ENCODE results near the gene NR3C2.

Gene NR3C2

DNA sequence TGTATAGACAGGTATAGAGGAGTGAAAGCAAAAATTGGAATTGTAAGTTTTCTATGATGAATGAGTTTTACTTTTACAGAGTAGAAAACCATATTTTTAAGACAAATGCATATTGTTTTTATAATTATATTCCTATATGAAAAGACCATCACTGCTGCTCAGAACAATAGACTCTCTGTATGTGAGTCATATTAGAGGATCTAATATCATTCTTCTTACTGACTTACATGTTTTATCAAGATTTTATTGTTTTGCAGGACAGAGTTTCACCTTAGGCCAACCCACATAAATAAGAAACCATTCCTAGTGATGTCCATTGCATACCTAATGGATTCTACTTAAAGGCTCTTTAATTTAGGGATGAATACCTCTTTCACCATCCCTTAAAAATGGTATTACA, 88.6 kb downstream of the NR3C2 start:
- no peak for DNase-seq (ENCODE audit: low spot score)
- TF ChIP-seq, protein P1, sequence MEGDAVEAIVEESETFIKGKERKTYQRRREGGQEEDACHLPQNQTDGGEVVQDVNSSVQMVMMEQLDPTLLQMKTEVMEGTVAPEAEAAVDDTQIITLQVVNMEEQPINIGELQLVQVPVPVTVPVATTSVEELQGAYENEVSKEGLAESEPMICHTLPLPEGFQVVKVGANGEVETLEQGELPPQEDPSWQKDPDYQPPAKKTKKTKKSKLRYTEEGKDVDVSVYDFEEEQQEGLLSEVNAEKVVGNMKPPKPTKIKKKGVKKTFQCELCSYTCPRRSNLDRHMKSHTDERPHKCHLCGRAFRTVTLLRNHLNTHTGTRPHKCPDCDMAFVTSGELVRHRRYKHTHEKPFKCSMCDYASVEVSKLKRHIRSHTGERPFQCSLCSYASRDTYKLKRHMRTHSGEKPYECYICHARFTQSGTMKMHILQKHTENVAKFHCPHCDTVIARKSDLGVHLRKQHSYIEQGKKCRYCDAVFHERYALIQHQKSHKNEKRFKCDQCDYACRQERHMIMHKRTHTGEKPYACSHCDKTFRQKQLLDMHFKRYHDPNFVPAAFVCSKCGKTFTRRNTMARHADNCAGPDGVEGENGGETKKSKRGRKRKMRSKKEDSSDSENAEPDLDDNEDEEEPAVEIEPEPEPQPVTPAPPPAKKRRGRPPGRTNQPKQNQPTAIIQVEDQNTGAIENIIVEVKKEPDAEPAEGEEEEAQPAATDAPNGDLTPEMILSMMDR (IDR thresholded peaks at IDR 0.05; ENCODE audit: poor library complexity, severe bottlenecking), result no peak
- ATAC-seq (ENCODE audit: low read depth), result no peak

DNA sequence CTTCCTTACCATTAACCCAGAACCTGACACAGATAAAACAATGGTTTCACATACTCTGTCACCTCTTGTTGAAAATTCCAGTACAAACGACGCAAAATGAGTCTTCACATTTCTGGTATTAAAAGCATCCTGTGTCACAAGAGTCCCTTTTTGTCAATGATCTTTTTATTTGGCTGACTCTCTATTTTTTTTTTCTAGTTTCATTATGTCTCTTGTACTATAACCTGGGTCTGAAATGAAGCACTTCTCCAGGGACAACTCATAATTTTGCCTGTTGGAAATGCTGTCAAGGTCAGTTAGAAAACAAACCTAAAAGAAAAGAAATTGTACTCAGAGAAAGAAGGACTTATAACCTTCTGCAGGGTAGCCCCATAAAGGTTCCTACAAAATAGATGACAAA, 93.1 kb downstream of the NR3C2 start:
- no peaks in the 10 kb centered on the region for H3K9me3 ChIP-seq (ENCODE audit: severe bottlenecking)
- no peaks in the 10 kb centered on the region for H3K4me1 ChIP-seq (ENCODE audit: insufficient read depth, poor library complexity, severe bottlenecking)
- H3K27ac ChIP-seq (ENCODE audit: poor library complexity, severe bottlenecking), result no peak overlapping the region
- H3K4me3 ChIP-seq (ENCODE audit: severe bottlenecking), result no peak overlapping the region
- no peak for ATAC-seq (ENCODE audit: low read depth)
- no peaks in the 10 kb centered on the region for H3K27me3 ChIP-seq (ENCODE audit: insufficient read depth, poor library complexity, severe bottlenecking)
- TF ChIP-seq, protein P1 (IDR thresholded peaks at IDR 0.05; ENCODE audit: poor library complexity, severe bottlenecking), result no peak
- H3K36me3 ChIP-seq (ENCODE audit: low read depth), result no peaks in the 10 kb centered on the region
- DNase-seq (ENCODE audit: low spot score), result no peak

More for the DNA sequence above, 88.6 kb downstream of the NR3C2 start:
- H3K4me3 ChIP-seq (ENCODE audit: severe bottlenecking), result no peak overlapping the region
- H3K9me3 ChIP-seq (ENCODE audit: severe bottlenecking), result no peaks in the 10 kb centered on the region
- H3K27ac ChIP-seq (ENCODE audit: poor library complexity, severe bottlenecking), result no peak overlapping the region
- no peaks in the 10 kb centered on the region for H3K4me1 ChIP-seq (ENCODE audit: insufficient read depth, poor library complexity, severe bottlenecking)
- no peaks in the 10 kb centered on the region for H3K27me3 ChIP-seq (ENCODE audit: insufficient read depth, poor library complexity, severe bottlenecking)
- no peaks in the 10 kb centered on the region for H3K36me3 ChIP-seq (ENCODE audit: low read depth)

DNA sequence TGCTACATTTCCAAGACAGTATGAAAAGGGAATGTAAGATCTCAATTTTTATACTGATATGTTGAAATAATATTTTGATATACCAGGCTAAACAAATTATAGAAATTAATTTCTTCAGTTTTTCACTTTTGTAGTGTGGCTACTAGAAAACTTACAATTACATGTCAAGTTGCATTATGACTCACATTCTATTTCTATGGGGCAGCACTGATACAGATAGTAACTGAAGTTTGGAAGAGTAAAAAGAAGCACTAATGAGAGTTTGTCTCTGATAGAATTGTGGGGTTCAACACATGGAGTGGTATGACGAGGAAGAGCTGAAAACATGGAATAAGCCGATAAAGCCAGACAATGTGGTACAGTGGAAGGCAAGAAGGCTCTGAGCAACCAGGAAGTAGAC, 95.6 kb downstream of the NR3C2 start:
- H3K36me3 ChIP-seq (ENCODE audit: low read depth), result no peaks in the 10 kb centered on the region
- TF ChIP-seq, protein P1 (IDR thresholded peaks at IDR 0.05; ENCODE audit: poor library complexity, severe bottlenecking), result no peak
- no peaks in the 10 kb centered on the region for H3K9me3 ChIP-seq (ENCODE audit: severe bottlenecking)
- H3K27me3 ChIP-seq (ENCODE audit: insufficient read depth, poor library complexity, severe bottlenecking), result no peaks in the 10 kb centered on the region
- H3K27ac ChIP-seq (ENCODE audit: poor library complexity, severe bottlenecking), result no peak overlapping the region
- H3K4me1 ChIP-seq (ENCODE audit: insufficient read depth, poor library complexity, severe bottlenecking), result no peaks in the 10 kb centered on the region
- DNase-seq (ENCODE audit: low spot score), result no peak
- no peak for ATAC-seq (ENCODE audit: low read depth)
- H3K4me3 ChIP-seq (ENCODE audit: severe bottlenecking), result no peak overlapping the region

DNA sequence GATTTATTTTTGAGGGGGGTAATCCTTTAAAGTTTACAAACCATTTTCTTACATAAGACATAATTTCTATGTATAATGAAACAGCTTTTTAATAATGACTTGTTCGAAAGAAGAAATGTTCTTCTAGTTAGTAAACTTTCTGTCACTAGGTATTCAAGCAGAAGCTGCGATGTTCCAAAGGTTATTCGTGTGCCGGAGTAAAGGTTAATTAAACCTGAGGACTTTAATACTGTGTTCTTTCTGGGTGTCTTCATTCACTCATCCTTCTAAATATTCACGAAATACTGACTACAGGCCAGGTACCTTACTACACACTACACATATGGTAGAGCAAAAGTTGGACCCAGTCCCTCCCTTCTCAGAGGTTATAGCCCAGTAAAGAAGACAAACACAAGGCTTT, 96.7 kb downstream of the NR3C2 start:
- TF ChIP-seq, protein P1 (IDR thresholded peaks at IDR 0.05; ENCODE audit: poor library complexity, severe bottlenecking), result no peak
- H3K27me3 ChIP-seq (ENCODE audit: insufficient read depth, poor library complexity, severe bottlenecking), result no peaks in the 10 kb centered on the region
- H3K4me3 ChIP-seq (ENCODE audit: severe bottlenecking), result no peak overlapping the region
- no peak overlapping the region for H3K27ac ChIP-seq (ENCODE audit: poor library complexity, severe bottlenecking)
- ATAC-seq (ENCODE audit: low read depth), result no peak
- H3K4me1 ChIP-seq (ENCODE audit: insufficient read depth, poor library complexity, severe bottlenecking), result no peaks in the 10 kb centered on the region
- H3K9me3 ChIP-seq (ENCODE audit: severe bottlenecking), result no peaks in the 10 kb centered on the region
- no peaks in the 10 kb centered on the region for H3K36me3 ChIP-seq (ENCODE audit: low read depth)
- DNase-seq (ENCODE audit: low spot score), result no peak

DNA sequence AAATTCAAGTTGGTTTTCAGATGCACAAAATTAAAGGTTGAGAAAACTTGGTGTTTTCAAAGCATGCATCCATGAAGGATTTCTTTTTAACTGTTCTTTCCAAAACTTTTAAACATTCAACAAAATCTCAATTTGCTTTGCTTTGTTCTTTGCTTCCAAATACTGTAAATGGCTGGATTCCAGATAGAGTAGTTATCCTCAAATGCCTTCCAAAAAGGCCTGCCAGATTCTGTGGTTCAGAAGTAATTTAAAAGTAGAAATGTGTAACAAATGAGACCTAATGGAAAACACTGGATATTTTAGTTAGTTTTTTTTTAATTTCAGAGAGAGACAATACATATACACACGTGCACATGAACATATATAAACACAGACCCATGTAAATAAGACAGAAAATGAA, 97.3 kb downstream of the NR3C2 start:
- no peaks in the 10 kb centered on the region for H3K9me3 ChIP-seq (ENCODE audit: severe bottlenecking)
- ATAC-seq (ENCODE audit: low read depth) (no peak), DNase-seq (ENCODE audit: low spot score) (no peak)
- TF ChIP-seq, protein P1 (IDR thresholded peaks at IDR 0.05; ENCODE audit: poor library complexity, severe bottlenecking), result no peak
- no peaks in the 10 kb centered on the region for H3K27me3 ChIP-seq (ENCODE audit: insufficient read depth, poor library complexity, severe bottlenecking)
- no peak overlapping the region for H3K27ac ChIP-seq (ENCODE audit: poor library complexity, severe bottlenecking)
- H3K36me3 ChIP-seq (ENCODE audit: low read depth), result no peaks in the 10 kb centered on the region
- H3K4me1 ChIP-seq (ENCODE audit: insufficient read depth, poor library complexity, severe bottlenecking), result no peaks in the 10 kb centered on the region
- H3K4me3 ChIP-seq (ENCODE audit: severe bottlenecking), result no peak overlapping the region
